HFFc6 (cell line): Measurements from ENCODE around the gene KRT1. TPM values are rescaled to one million over a fixed set of nuclear protein-coding genes. Genes with fewer than 3 reads are reported as not detected.

Experiments
- DNase-seq: peaks from one replicate; pipeline ENCODE4 v3.0.0-alpha.2; 2018
- H3K27ac Mint-ChIP-seq: 2 replicates; pipeline ENCODE4 v1.8.0; 2020; ENCODE audit warnings: mild to moderate bottlenecking, mixed read lengths
- H3K27me3 Mint-ChIP-seq: 2 replicates; pipeline ENCODE4 v1.8.0; 2021; ENCODE audit warnings: mild to moderate bottlenecking, moderate library complexity, mixed read lengths; ENCODE audit not compliant: insufficient read depth
- H3K36me3 Mint-ChIP-seq: 2 replicates; pipeline ENCODE4 v1.8.0; 2021; ENCODE audit warnings: low read depth, mixed read lengths
- H3K4me1 Mint-ChIP-seq: 2 replicates; pipeline ENCODE4 v1.8.0; 2020; ENCODE audit warnings: low read depth, mixed read lengths
- H3K4me3 Mint-ChIP-seq: 2 replicates; pipeline ENCODE4 v1.8.0; 2020; ENCODE audit warnings: mild to moderate bottlenecking, moderate library complexity, mixed read lengths
- H3K9me3 Mint-ChIP-seq: 2 replicates; pipeline ENCODE4 v1.8.0; 2020; ENCODE audit warnings: mild to moderate bottlenecking, mixed read lengths
- total RNA-seq, 6 experiments: library from RNA; stranded (reverse); fragmentation: NEBNext Ultra II Directional; extraction: Animal tissue kit (Norgen Biotek cat#: 25700); gene quantifications; 2 replicates in 1 of 6; 3 replicates in 5 of 6; pipeline ENCODE4 v1.2.3, GENCODE V29; 2021
- TF ChIP-seq, protein P1 (sequence below): fragments of 200-600 bp; sonication (generic); IDR thresholded peaks from 2 replicates; pipeline ENCODE4 v1.5.0; 2021; ENCODE audit warnings: antibody characterized with exemption, mild to moderate bottlenecking

Gene KRT1
- total RNA-seq, 6 experiments from 2014 or later, result not detected

DNA sequence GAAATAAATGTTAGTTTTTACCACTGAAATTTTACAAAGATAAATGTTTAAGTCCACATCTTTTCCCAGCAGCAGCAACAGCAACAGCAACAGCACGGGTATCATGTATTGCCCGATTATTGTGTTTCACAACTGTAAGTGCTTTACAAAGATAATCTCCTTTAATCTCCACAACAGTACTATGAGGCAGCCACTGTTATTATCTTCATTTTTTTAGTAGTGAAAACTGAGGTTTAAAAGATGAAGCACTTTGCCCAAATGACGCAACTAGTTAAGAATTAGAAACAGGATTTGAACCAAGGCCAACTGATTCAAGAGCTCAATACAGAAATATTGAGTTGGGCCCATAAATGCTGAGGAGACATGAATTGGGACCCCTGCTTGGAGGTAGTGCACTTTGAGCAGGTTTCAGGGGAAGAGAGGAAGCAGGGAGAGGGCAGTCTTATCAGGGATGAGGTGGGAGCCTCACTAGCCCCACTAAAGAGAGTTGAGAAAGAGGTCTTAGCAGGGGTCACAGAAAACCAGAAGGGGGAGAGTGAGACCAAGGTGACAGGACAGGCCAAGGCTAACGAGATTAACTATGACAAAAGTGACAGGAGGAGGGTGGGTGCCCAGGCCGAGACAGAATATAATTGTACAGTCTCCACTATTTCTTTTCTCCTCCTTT lies 43.5 kb downstream of the KRT1 start:
- no peaks in the 10 kb centered on the region for H3K4me1 Mint-ChIP-seq
- H3K27ac Mint-ChIP-seq, result no peak overlapping the region
- H3K4me3 Mint-ChIP-seq, result no peak overlapping the region
- TF ChIP-seq, protein P1, sequence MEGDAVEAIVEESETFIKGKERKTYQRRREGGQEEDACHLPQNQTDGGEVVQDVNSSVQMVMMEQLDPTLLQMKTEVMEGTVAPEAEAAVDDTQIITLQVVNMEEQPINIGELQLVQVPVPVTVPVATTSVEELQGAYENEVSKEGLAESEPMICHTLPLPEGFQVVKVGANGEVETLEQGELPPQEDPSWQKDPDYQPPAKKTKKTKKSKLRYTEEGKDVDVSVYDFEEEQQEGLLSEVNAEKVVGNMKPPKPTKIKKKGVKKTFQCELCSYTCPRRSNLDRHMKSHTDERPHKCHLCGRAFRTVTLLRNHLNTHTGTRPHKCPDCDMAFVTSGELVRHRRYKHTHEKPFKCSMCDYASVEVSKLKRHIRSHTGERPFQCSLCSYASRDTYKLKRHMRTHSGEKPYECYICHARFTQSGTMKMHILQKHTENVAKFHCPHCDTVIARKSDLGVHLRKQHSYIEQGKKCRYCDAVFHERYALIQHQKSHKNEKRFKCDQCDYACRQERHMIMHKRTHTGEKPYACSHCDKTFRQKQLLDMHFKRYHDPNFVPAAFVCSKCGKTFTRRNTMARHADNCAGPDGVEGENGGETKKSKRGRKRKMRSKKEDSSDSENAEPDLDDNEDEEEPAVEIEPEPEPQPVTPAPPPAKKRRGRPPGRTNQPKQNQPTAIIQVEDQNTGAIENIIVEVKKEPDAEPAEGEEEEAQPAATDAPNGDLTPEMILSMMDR, result no peak
- DNase-seq, result no peak
- H3K9me3 Mint-ChIP-seq, result no peaks in the 10 kb centered on the region
- peaks cover 26% of the 10 kb centered on the region for H3K27me3 Mint-ChIP-seq
- no peaks in the 10 kb centered on the region for H3K36me3 Mint-ChIP-seq

DNA sequence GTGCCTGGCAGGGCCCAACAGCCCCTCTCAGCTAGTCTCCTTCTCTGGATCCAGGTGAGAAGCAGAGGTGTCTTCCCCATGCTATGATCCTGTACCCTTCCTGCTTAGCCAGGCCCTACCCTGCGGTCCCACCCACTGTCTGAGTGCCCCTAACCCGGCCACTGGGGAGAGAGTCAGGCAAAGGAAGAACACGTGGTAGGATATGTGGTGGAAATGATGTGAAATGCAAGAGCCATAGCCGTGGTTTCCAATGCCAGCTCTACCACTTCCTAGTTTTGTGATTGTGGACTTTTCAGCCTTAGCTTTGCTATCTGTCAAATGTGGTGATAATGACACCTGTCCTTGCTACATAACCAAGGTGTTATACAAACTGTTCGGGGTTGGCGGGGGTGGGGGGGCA lies 44.0 kb downstream of the KRT1 start:
- Mint-ChIP-seq H3K27ac (no peak overlapping the region), H3K4me1 (no peaks in the 10 kb centered on the region), H3K9me3 (no peaks in the 10 kb centered on the region), H3K4me3 (no peak overlapping the region), H3K27me3 (peaks cover 26% of the 10 kb centered on the region), H3K36me3 (no peaks in the 10 kb centered on the region)
- DNase-seq, result no peak
- TF ChIP-seq, protein P1, result no peak

DNA sequence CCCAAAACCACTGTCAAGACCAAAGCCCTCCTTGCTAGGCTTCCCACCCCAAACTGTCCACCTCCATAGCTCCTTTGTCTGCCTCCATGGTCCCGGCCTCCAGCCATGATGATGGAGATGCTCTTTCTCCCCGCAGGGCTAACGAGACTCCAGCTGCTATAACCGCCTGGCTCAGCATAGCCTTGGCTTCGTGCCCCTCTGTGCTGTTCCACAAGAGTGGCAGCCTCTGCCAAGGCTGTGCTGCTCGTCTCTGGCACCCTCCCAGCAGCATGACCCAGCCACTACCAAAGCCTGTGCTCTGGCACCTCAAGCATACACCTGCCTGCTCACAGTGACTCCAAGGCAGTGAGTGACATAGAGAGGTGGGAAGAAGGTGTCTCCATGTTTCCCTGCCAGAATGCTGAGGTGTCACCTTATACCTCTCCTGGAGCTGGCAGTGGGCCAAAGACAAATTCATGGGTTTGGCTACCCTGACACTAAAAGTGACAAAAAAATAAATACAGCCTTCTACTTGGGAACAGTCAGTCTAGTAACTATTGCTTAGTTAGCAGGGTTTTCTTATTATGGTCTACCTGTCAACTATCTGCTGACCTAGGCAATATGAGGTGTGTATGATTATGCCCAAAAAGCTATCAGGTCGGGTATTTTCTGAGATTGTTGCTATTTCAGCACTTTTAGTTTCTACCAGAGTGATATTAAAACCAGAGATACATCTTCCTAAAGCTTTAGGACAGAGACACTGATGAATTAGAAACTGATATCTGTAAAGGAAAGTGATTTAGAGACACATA lies 45.7 kb downstream of the KRT1 start:
- no peaks in the 10 kb centered on the region for H3K9me3 Mint-ChIP-seq
- no peaks in the 10 kb centered on the region for H3K36me3 Mint-ChIP-seq
- H3K4me3 Mint-ChIP-seq, result no peak overlapping the region

DNA sequence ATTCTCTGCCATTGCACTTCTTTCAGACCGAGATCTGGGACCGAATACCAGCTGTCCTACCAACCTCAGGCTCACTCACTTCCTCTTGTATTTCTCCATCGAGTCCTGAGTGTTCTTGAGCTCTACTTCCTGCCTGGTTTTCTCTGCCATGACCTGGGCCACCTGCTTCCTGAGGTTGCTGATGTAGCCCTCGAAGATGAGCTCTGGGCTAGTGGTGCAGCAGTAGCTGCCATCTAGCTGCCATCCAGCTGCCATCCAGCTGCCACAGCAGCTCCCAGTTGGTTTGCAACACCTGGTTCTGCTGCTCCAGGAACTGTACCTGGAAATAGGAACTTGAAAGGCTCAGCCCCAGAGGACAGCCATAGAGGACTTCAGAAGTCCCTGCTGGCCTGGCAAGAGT lies 46.8 kb downstream of the KRT1 start:
- Mint-ChIP-seq H3K27me3 (peaks cover 44% of the 10 kb centered on the region), H3K9me3 (no peaks in the 10 kb centered on the region), H3K36me3 (no peaks in the 10 kb centered on the region), H3K4me3 (no peak overlapping the region), H3K27ac (no peak overlapping the region), H3K4me1 (no peaks in the 10 kb centered on the region)
- DNase-seq, result no peak
- TF ChIP-seq, protein P1, result no peak

More for the DNA sequence above, 45.7 kb downstream of the KRT1 start:
- DNase-seq, result no peak
- no peak overlapping the region for H3K27ac Mint-ChIP-seq
- TF ChIP-seq, protein P1, result no peak
- H3K4me1 Mint-ChIP-seq, result no peaks in the 10 kb centered on the region
- H3K27me3 Mint-ChIP-seq, result peaks cover 39% of the 10 kb centered on the region

DNA sequence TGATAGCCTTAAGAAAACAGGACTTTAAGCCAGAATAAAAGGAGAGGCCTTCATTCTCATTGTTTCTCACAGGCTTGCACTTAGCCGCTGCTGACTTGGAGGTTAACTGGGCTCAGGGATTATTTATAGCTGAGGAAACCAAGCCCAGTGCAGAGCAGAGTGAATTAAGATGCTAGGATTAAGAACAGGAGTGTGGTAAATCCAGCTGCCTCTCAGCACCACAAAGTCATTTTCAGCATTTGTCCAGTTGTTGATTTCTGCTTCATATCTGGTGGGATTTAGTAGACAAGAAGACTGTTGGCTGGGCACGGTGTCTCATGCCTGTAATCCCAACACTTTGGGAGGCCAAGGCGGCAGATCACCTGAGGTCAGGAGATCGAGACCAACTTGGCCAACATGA lies 47.6 kb downstream of the KRT1 start:
- no peak overlapping the region for H3K4me3 Mint-ChIP-seq
- no peak overlapping the region for H3K27ac Mint-ChIP-seq
- H3K27me3 Mint-ChIP-seq, result peaks cover 44% of the 10 kb centered on the region
- no peaks in the 10 kb centered on the region for H3K36me3 Mint-ChIP-seq
- TF ChIP-seq, protein P1, result no peak
- DNase-seq, result no peak
- H3K4me1 Mint-ChIP-seq, result no peaks in the 10 kb centered on the region
- H3K9me3 Mint-ChIP-seq, result no peaks in the 10 kb centered on the region
